Stimulated activated naive CD4-positive, alpha-beta T cell (primary cell): Measurements from ENCODE around the gene COTL1.
"Not testable (repeated sequence)": the region's sequence is repeated elsewhere in the genome, so short reads cannot be mapped to it uniquely, and the experiment has no call there.

Experiments used
- DNase-seq, 6 experiments: peaks; one replicate each; lab custom pipeline; 2025; lab: John Stamatoyannopoulos, UW

Gene COTL1

GRCh38 chr16:84643180-84643583 lies 25.3 kb upstream of the COTL1 start:
- no peak for DNase-seq

GRCh38 chr16:84641643-84642358 lies 23.9 kb upstream of the COTL1 start:
- DNase-seq: peak in 4 of 6 experiments; percentile 7 to 46 (median 32)

- DNase-seq: no peak
Observed at GRCh38 chr16:84640145-84640544, 22.3 kb upstream of the COTL1 start.

- DNase-seq: no peak
Observed at GRCh38 chr16:84638231-84638806, 20.4 kb upstream of the COTL1 start.

- DNase-seq: no peak
Observed at GRCh38 chr16:84637709-84638108, 19.8 kb upstream of the COTL1 start.

GRCh38 chr16:84635702-84636101 lies 17.8 kb upstream of the COTL1 start:
- DNase-seq: no peak

- no peak for DNase-seq
Observed at GRCh38 chr16:84633622-84634021, 15.7 kb upstream of the COTL1 start.

GRCh38 chr16:84632862-84633261 lies 15.0 kb upstream of the COTL1 start:
- DNase-seq: not testable (repeated sequence)

GRCh38 chr16:84631886-84632285 lies 14.0 kb upstream of the COTL1 start:
- no peak for DNase-seq

GRCh38 chr16:84631153-84631466 lies 13.2 kb upstream of the COTL1 start:
- peak in 2 of 6 experiments; percentile 47 to 48 for DNase-seq

GRCh38 chr16:84630446-84631152 lies 12.7 kb upstream of the COTL1 start:
- DNase-seq: peak in 3 of 6 experiments; percentile 18 to 48 (median 47)

- DNase-seq: no peak
Observed at GRCh38 chr16:84630009-84630408, 12.1 kb upstream of the COTL1 start.

- DNase-seq: no peak
Observed at GRCh38 chr16:84629580-84629979, 11.7 kb upstream of the COTL1 start.

GRCh38 chr16:84628226-84628731 lies 10.4 kb upstream of the COTL1 start:
- DNase-seq: no peak

GRCh38 chr16:84625556-84625955 lies 7.7 kb upstream of the COTL1 start:
- DNase-seq: no peak

- DNase-seq: not testable (repeated sequence)
Observed at GRCh38 chr16:84620913-84621312, 3.0 kb upstream of the COTL1 start.

GRCh38 chr16:84618581-84619460 lies 943 bp upstream of the COTL1 start:
- DNase-seq: no peak

GRCh38 chr16:84617041-84617790 lies 662 bp downstream of the COTL1 start:
- DNase-seq: peak in 3 of 6 experiments; percentile 38 to 47 (median 46)

- DNase-seq: peak in 3 of 6 experiments; percentile 9 to 30 (median 22)
Observed at GRCh38 chr16:84616515-84616914, 1.4 kb downstream of the COTL1 start.

- no peak for DNase-seq
Observed at GRCh38 chr16:84614968-84615813, 2.7 kb downstream of the COTL1 start.
